GM12878 (cell line): ENCODE results near the gene UVSSA. TPM values are rescaled to one million over a fixed set of nuclear protein-coding genes. Genes with fewer than 3 reads are reported as not detected.
"Not testable (repeated sequence)": the region's sequence is repeated elsewhere in the genome, so short reads cannot be mapped to it uniquely, and the experiment has no call there.

Source experiments
- ATAC-seq: fragments of 200-7000 bp; cut with Tn5 transposase; 3 replicates; pipeline ENCODE4 v1.9.1; 2020; ENCODE audit warnings: mild to moderate bottlenecking, moderate library complexity
- BruUV-seq: library from RNA; stranded (reverse); fragments of 400-500 nt; replicated peaks from 2 replicates; lab custom pipeline; 2021; lab: Mats Ljungman, UMichigan
- CTCF ChIA-PET: fragments of 300-600 bp; sonication (Branson Sonifier 250); formaldehyde crosslinking; extraction: SDS; loops from one replicate; lab custom pipeline; 2021; ENCODE audit warnings: inconsistent platforms; lab: Yijun Ruan, JAX
- POLR2A ChIA-PET: fragments of 350-600 bp; formaldehyde crosslinking; extraction: SDS; loops from one replicate; lab custom pipeline; 2021; ENCODE audit warnings: inconsistent platforms; lab: Charles Lee
- RAD21 ChIA-PET: fragments of 300-600 bp; sonication (Branson Sonifier 250); formaldehyde crosslinking; loops from one replicate; lab custom pipeline; 2023; ENCODE audit warnings: antibody characterized with exemption; ENCODE audit not compliant: unreplicated experiment; lab: Charles Lee
- SMC1A ChIA-PET: fragments of 300-600 bp; sonication (Branson Sonifier 250); formaldehyde crosslinking; loops from one replicate; lab custom pipeline; 2023; ENCODE audit not compliant: unreplicated experiment, uncharacterized antibody; lab: Charles Lee
- DNase-seq: peaks from one replicate; pipeline ENCODE4 v3.0.0-alpha.2; 2011; ENCODE audit warnings: low read depth, low spot score
- FAIRE-seq: peaks from 3 replicates; lab custom pipeline; 2011; peaks lifted over from hg19 to GRCh38; lab: Jason Lieb, UNC
- H2AFZ ChIP-seq: 2 replicates; pipeline ENCODE4 v1.6.0; 2011; ENCODE audit warnings: low read depth, low read length, control low read depth; ENCODE audit not compliant: control insufficient read depth
- H3K27ac ChIP-seq: 2 replicates; pipeline ENCODE4 v1.5.1; 2011; ENCODE audit warnings: control low read depth; ENCODE audit not compliant: control insufficient read depth, insufficient read depth
- H3K27me3 ChIP-seq, 2 experiments: replicated peaks in 1 of 2; 2 replicates each; pipeline versions ENCODE4 v1.6.0 to v1.6.1; 2011; ENCODE audit warnings: low read length in 1 of 2; ENCODE audit not compliant: control insufficient read depth in 2 of 2, insufficient read depth in 2 of 2
- H3K36me3 ChIP-seq, 2 experiments: 2 replicates each; pipeline ENCODE4 v1.5.1; 2011; ENCODE audit warnings: low read length in 1 of 2; ENCODE audit not compliant: control insufficient read depth in 2 of 2, insufficient read depth in 2 of 2
- H3K4me1 ChIP-seq: 2 replicates; pipeline ENCODE4 v1.6.1; 2011; ENCODE audit warnings: mild to moderate bottlenecking, low read length, moderate library complexity, mixed read lengths; ENCODE audit not compliant: control insufficient read depth, insufficient read depth
- H3K4me2 ChIP-seq: 2 replicates; pipeline ENCODE4 v1.6.0; 2011; ENCODE audit warnings: control low read depth; ENCODE audit not compliant: control insufficient read depth, insufficient read depth
- H3K4me3 ChIP-seq: fragments of 200-600 bp; sonication (generic); 2 replicates; pipeline ENCODE4 v1.5.1; 2016
- H3K79me2 ChIP-seq: 2 replicates; pipeline ENCODE4 v1.6.0; 2011; ENCODE audit warnings: low read length; ENCODE audit not compliant: control insufficient read depth, insufficient read depth
- H3K9ac ChIP-seq: 2 replicates; pipeline ENCODE4 v1.8.0; 2011; ENCODE audit warnings: low read length, control low read depth, mixed read lengths; ENCODE audit not compliant: control insufficient read depth, insufficient read depth
- H3K9me3 ChIP-seq: replicated peaks from 3 replicates; pipeline ENCODE4 v1.5.1; 2011; ENCODE audit warnings: mild to moderate bottlenecking, low read length; ENCODE audit not compliant: control insufficient read depth, insufficient read depth
- H4K20me1 ChIP-seq: 2 replicates; pipeline ENCODE4 v1.6.0; 2011; ENCODE audit not compliant: control insufficient read depth, insufficient read depth
- EZH2 ChIP-seq: IDR thresholded peaks from 2 replicates; pipeline ENCODE4 v1.6.1; 2012; ENCODE audit warnings: low read depth, mild to moderate bottlenecking, control low read depth, inconsistent platforms, low read length, borderline replicate concordance; ENCODE audit not compliant: control insufficient read depth
- IKZF1 ChIP-seq: fragments of 450-650 bp; conservative IDR thresholded peaks from 2 replicates; pipeline ENCODE4 v1.6.1; 2017; ENCODE audit warnings: antibody characterized with exemption, mild to moderate bottlenecking
- LARP7 ChIP-seq: fragments of 450-650 bp; IDR thresholded peaks from 2 replicates; pipeline ENCODE4 v1.6.1; 2017; ENCODE audit warnings: mild to moderate bottlenecking
- PAX5 ChIP-seq: IDR thresholded peaks from 2 replicates; pipeline ENCODE4 v1.6.1; 2011; ENCODE audit warnings: low read depth, low read length, borderline replicate concordance
- POLR2A ChIP-seq: IDR thresholded peaks from 2 replicates; pipeline ENCODE4 v1.6.1; 2011; ENCODE audit warnings: low read depth, mild to moderate bottlenecking, low read length
- RELA ChIP-seq: fragments of 450-650 bp; IDR thresholded peaks from 2 replicates; pipeline ENCODE4 v1.8.0; 2014; ENCODE audit warnings: borderline replicate concordance; ENCODE audit not compliant: partially characterized antibody
- SREBF1 ChIP-seq: IDR thresholded peaks from 2 replicates; pipeline ENCODE4 v1.6.1; 2012; ENCODE audit warnings: mild to moderate bottlenecking, low read length
- WGBS: methylation state at CpG from one replicate; pipeline ENCODE4 v1.1.6; 2016; ENCODE audit warnings: low lambda C conversion rate; ENCODE audit not compliant: insufficient replicate concordance, insufficient coverage; ENCODE audit errors: missing lambda C conversion rate; 5-methylcytosine and 5-hydroxymethylcytosine counted together
- in situ Hi-C: fragments of 300-500 bp; cut with MboI; formaldehyde crosslinking; loops from 9 replicates; pipeline ENCODE4 v1.14.3; 2018; ENCODE audit warnings: mixed read lengths
- intact Hi-C: fragments of 100-400 bp; cut with micrococcal nuclease; formaldehyde crosslinking; loops from one replicate; pipeline ENCODE4 v1.14.2; 2022; ENCODE audit not compliant: unreplicated experiment
- polyA plus RNA-seq, 11 experiments: library from polyadenylated mRNA; depleted of rRNA in 4 of 11; unstranded in 6 of 11; stranded (reverse) in 5 of 11; fragments of >200 nt; fragmentation: Nextera tagmentation in 4 of 11; fragmentation: Illumina TruSeq in 1 of 11; extraction: Ambion mirVana in 4 of 11; extraction: Trizol in 1 of 11; gene quantifications; 1 replicate in 1 of 11; 2 replicates in 10 of 11; pipeline versions ENCODE4 v1.2.1 to v1.2.3, GENCODE V29; 2011 to 2016; ENCODE audit warnings: inconsistent platforms in 2 of 11, missing spikeins in 2 of 11, low read depth in 1 of 11
- total RNA-seq, 4 experiments: library from RNA; depleted of rRNA in 3 of 4; stranded (reverse); fragments of >200 nt in 3 of 4; fragmentation: Illumina TruSeq in 1 of 4; extraction: Trizol in 1 of 4; gene quantifications; 2 replicates each; pipeline versions ENCODE4 v1.2.1 to v1.2.3, GENCODE V29; 2013 to 2021
- TF ChIP-seq, protein P1 (sequence below): IDR thresholded peaks from 2 replicates; pipeline ENCODE4 v1.6.1; 2012; ENCODE audit warnings: improper control_type of control experiment, low read depth, low read length; ENCODE audit not compliant: insufficient replicate concordance
- TF ChIP-seq, protein P2 (sequence below): IDR thresholded peaks from 2 replicates; pipeline ENCODE4 v1.6.1; 2012; ENCODE audit warnings: low read depth, low read length, improper control_type of control experiment
- TF ChIP-seq, protein P3 (sequence below): IDR thresholded peaks from 2 replicates; pipeline ENCODE4 v1.6.1; 2012; ENCODE audit warnings: low read length, inconsistent platforms

Gene UVSSA
- total and polyA plus RNA-seq, 10 of the 15 experiments (the other 5 are each of a cell fraction or from before 2014, with no cell fraction given), result 0.34 to 16.8 (median 3.6) TPM

DNA sequence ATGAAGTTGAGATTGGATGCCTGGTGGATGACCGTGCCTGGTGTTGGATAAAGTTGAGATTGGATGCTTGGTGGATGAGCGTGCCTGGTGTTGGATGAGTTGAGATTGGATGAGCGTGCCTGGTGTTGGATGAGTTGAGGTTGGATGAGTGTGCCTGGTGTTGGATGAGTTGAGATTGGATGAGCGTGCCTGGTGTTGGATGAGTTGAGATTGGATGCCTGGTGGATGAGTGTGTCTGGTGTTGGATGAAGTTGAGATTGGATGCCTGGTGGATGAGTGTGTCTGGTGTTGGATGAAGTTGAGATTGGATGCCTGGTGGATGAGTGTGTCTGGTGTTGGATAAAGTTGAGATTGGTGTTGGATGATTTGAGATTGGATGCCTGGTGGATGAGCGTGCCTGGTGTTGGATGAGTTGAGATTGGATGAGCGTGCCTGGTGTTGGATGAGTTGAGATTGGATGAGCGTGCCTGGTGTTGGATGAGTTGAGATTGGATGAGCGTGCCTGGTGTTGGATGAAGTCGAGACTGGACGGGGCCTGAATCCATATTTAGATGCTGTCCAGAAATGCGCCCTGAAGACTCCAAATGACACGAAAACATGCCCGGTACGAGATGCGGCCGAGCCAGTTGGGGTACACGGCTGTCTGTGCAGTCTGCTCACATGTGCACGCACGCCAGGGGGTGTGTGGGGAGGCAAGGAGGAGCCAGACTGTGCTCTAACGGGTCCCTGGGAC, 22.4 kb upstream of the UVSSA start:
- H2AFZ ChIP-seq, SMC1A ChIA-PET, CTCF ChIA-PET, ATAC-seq, RAD21 ChIA-PET, H3K27ac ChIP-seq, H3K4me3 ChIP-seq, H3K9me3 ChIP-seq, H3K79me2 ChIP-seq, H3K27me3 ChIP-seq, DNase-seq, POLR2A ChIA-PET, intact Hi-C loops, in situ Hi-C loops, H4K20me1 ChIP-seq, H3K9ac ChIP-seq, FAIRE-seq, H3K4me2 ChIP-seq, H3K4me1 ChIP-seq: not testable (repeated sequence)
- BruUV-seq, result TSS peak; percentile 40
- WGBS, result 94% methylated on average over 20 of the region's 20 CpGs
- peaks cover 4 to 31% of the 10 kb centered on the region in 2 experiments; a peak in 3 of 4 replicates for H3K36me3 ChIP-seq

DNA sequence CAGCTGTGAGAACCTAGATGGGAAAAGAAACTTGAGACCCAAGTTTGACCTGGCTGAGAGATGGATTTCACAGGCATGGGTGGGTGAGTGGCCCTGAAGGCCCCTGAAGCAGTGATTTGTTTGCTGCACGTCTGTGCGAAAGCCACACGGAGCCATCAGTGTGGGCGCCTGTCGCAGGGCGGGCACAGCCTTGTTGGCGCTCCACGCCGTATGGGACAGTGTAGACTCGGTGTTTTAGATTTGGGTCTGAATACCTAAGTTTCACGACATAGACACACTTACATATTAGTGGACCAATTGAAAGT, 21.9 kb upstream of the UVSSA start:
- Histone ChIP-seq H4K20me1 (no peaks in the 10 kb centered on the region), H3K9me3 (no peaks in the 10 kb centered on the region), H3K27ac (no peak overlapping the region), H3K4me1 (no peaks in the 10 kb centered on the region), H3K4me2 (no peak overlapping the region), H3K4me3 (no peak overlapping the region), H2AFZ (no peak overlapping the region), H3K79me2 (no peaks in the 10 kb centered on the region), H3K27me3 (no peaks in the 10 kb centered on the region), H3K36me3 (peaks cover 4 to 33% of the 10 kb centered on the region in 2 experiments; a peak in 3 of 4 replicates), H3K9ac (no peak overlapping the region)
- in situ Hi-C loops (no loop called here), intact Hi-C loops (no loop called here)
- FAIRE-seq, result no peak
- no peak for DNase-seq
- SMC1A ChIA-PET, result no interaction called here
- CTCF ChIA-PET, result no interaction called here
- RAD21 ChIA-PET, result no interaction called here
- 99% methylated on average over 11 of the region's 11 CpGs for WGBS
- ATAC-seq, result no peak
- no TSS peak for BruUV-seq
- POLR2A ChIA-PET, result no interaction called here
- no peak for TF ChIP-seq PAX5
- TF ChIP-seq RELA, result no peak
- no peak for TF ChIP-seq POLR2A
- no peak for TF ChIP-seq SREBF1
- no peak for TF ChIP-seq EZH2
- TF ChIP-seq, protein P1, sequence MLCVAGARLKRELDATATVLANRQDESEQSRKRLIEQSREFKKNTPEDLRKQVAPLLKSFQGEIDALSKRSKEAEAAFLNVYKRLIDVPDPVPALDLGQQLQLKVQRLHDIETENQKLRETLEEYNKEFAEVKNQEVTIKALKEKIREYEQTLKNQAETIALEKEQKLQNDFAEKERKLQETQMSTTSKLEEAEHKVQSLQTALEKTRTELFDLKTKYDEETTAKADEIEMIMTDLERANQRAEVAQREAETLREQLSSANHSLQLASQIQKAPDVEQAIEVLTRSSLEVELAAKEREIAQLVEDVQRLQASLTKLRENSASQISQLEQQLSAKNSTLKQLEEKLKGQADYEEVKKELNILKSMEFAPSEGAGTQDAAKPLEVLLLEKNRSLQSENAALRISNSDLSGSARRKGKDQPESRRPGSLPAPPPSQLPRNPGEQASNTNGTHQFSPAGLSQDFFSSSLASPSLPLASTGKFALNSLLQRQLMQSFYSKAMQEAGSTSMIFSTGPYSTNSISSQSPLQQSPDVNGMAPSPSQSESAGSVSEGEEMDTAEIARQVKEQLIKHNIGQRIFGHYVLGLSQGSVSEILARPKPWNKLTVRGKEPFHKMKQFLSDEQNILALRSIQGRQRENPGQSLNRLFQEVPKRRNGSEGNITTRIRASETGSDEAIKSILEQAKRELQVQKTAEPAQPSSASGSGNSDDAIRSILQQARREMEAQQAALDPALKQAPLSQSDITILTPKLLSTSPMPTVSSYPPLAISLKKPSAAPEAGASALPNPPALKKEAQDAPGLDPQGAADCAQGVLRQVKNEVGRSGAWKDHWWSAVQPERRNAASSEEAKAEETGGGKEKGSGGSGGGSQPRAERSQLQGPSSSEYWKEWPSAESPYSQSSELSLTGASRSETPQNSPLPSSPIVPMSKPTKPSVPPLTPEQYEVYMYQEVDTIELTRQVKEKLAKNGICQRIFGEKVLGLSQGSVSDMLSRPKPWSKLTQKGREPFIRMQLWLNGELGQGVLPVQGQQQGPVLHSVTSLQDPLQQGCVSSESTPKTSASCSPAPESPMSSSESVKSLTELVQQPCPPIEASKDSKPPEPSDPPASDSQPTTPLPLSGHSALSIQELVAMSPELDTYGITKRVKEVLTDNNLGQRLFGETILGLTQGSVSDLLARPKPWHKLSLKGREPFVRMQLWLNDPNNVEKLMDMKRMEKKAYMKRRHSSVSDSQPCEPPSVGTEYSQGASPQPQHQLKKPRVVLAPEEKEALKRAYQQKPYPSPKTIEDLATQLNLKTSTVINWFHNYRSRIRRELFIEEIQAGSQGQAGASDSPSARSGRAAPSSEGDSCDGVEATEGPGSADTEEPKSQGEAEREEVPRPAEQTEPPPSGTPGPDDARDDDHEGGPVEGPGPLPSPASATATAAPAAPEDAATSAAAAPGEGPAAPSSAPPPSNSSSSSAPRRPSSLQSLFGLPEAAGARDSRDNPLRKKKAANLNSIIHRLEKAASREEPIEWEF, result no peak
- no peak for TF ChIP-seq LARP7
- TF ChIP-seq, protein P2, sequence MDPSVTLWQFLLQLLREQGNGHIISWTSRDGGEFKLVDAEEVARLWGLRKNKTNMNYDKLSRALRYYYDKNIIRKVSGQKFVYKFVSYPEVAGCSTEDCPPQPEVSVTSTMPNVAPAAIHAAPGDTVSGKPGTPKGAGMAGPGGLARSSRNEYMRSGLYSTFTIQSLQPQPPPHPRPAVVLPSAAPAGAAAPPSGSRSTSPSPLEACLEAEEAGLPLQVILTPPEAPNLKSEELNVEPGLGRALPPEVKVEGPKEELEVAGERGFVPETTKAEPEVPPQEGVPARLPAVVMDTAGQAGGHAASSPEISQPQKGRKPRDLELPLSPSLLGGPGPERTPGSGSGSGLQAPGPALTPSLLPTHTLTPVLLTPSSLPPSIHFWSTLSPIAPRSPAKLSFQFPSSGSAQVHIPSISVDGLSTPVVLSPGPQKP, result no peak
- TF ChIP-seq, protein P3, sequence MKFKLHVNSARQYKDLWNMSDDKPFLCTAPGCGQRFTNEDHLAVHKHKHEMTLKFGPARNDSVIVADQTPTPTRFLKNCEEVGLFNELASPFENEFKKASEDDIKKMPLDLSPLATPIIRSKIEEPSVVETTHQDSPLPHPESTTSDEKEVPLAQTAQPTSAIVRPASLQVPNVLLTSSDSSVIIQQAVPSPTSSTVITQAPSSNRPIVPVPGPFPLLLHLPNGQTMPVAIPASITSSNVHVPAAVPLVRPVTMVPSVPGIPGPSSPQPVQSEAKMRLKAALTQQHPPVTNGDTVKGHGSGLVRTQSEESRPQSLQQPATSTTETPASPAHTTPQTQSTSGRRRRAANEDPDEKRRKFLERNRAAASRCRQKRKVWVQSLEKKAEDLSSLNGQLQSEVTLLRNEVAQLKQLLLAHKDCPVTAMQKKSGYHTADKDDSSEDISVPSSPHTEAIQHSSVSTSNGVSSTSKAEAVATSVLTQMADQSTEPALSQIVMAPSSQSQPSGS, result no peak
- no peak for TF ChIP-seq IKZF1
